Measurements from ENCODE around the gene BCORL1.

The BCORL1 gene

DNA sequence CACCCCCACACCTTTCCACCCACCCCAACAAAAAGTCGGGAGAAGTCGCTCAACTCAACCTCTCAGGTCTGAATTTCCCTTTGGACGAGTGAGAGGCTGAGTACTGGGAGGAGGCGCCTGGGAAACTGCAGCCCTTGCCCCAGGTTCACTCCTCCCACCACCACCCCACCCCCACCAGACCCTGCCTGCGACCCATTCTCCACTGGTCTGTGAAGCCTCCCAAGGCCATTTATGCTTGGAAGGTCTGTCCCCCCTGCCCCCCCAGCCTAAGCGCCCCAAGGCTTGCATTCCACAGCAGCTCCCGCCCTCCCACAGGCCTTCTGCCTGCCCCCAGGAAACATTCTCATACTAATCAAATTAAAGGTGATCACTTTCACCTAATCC is 100.7 kb downstream of the BCORL1 start:
- H3K79me2 ChIP-seq (ENCODE audit: insufficient read depth, low read length) = peaks cover 14% of the 10 kb centered on the region
- peaks cover 6% of the 10 kb centered on the region; the same call in 1 of the 2 replicates for H4K20me1 ChIP-seq (ENCODE audit: insufficient read depth, low read length)
- ATAC-seq (ENCODE audit: insufficient read depth, low read depth) (no peak), DNase-seq (no peak)
- H3K4me1 ChIP-seq (ENCODE audit: insufficient read depth, low read length) = peaks cover 55% of the 10 kb centered on the region
- no peak for TF ChIP-seq EZH2 (IDR thresholded peaks at IDR 0.05; ENCODE audit: borderline replicate concordance, low read depth, low read length, severe bottlenecking)
- TF ChIP-seq, protein P1, sequence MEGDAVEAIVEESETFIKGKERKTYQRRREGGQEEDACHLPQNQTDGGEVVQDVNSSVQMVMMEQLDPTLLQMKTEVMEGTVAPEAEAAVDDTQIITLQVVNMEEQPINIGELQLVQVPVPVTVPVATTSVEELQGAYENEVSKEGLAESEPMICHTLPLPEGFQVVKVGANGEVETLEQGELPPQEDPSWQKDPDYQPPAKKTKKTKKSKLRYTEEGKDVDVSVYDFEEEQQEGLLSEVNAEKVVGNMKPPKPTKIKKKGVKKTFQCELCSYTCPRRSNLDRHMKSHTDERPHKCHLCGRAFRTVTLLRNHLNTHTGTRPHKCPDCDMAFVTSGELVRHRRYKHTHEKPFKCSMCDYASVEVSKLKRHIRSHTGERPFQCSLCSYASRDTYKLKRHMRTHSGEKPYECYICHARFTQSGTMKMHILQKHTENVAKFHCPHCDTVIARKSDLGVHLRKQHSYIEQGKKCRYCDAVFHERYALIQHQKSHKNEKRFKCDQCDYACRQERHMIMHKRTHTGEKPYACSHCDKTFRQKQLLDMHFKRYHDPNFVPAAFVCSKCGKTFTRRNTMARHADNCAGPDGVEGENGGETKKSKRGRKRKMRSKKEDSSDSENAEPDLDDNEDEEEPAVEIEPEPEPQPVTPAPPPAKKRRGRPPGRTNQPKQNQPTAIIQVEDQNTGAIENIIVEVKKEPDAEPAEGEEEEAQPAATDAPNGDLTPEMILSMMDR (IDR thresholded peaks at IDR 0.05; ENCODE audit: borderline replicate concordance, extremely low read depth, low read length, poor library complexity, severe bottlenecking) = no peak
- H3K9me3 ChIP-seq (ENCODE audit: insufficient read depth, low read length, severe bottlenecking) = no peaks in the 10 kb centered on the region
- peak overlapping the region; percentile 90; the same call in 1 of the 2 replicates for H3K27ac ChIP-seq (ENCODE audit: low read length)
- H3K27me3 ChIP-seq (ENCODE audit: insufficient read depth, low read length, poor library complexity) = no peaks in the 10 kb centered on the region
- no peak overlapping the region for H3K4me3 ChIP-seq (ENCODE audit: low read depth in 1 of 2, low read length in 2 of 2)
- no peak overlapping the region; the same call in 1 of the 2 replicates for H3K4me2 ChIP-seq (ENCODE audit: insufficient read depth, low read length)
- no peak overlapping the region for H2AFZ ChIP-seq (ENCODE audit: low read depth, low read length)
- H3K36me3 ChIP-seq (ENCODE audit: insufficient read depth, low read length) = no peaks in the 10 kb centered on the region; the same call in 1 of the 2 replicates
- H3K9ac ChIP-seq (ENCODE audit: low read depth, low read length) = peak overlapping the region; percentile 54; the same call in 1 of the 2 replicates

DNA sequence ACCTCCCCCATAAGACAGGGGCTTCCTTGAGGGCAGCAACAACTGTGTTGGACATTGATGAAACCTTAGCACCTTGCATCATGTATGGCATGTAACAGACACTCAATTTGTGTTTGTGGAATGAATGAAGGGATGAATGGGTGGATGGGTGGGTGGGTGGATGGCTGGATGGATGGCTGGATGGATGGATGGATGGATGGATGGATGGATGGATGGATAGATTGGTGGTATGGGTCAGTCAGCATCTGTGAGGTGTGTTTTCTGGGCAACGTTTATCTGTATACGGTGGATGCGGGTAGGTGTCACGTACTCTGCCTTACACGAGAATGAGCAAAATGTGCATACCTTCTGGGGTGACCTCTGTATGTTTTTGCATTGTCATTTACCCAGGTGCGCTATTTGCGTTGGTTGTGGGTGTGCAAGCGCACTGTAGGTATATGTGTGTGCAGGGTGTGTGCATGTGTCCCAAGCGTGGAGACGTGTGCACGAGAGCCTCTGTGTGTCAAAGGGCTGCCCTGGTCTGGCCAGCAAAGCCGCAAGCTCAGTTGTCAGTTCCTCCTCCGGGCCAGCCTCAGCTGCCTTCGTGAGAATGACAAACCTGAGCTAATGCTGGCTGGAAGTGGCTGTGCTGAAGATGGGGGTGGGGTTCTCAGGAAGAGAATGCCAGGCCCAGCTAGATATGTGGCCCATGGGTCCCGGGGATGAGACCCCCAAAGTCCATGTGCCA is 101.4 kb downstream of the BCORL1 start:
- Histone ChIP-seq H3K9me3 (ENCODE audit: insufficient read depth, low read length, severe bottlenecking) (no peaks in the 10 kb centered on the region), H3K27me3 (ENCODE audit: insufficient read depth, low read length, poor library complexity) (no peaks in the 10 kb centered on the region), H3K4me1 (ENCODE audit: insufficient read depth, low read length) (peaks cover 55% of the 10 kb centered on the region), H3K4me2 (ENCODE audit: insufficient read depth, low read length) (no peak overlapping the region), H2AFZ (ENCODE audit: low read depth, low read length) (no peak overlapping the region), H3K79me2 (ENCODE audit: insufficient read depth, low read length) (peaks cover 14% of the 10 kb centered on the region), H3K36me3 (ENCODE audit: insufficient read depth, low read length) (no peaks in the 10 kb centered on the region; the same call in 1 of the 2 replicates), H4K20me1 (ENCODE audit: insufficient read depth, low read length) (peaks cover 6% of the 10 kb centered on the region; the same call in 1 of the 2 replicates), H3K27ac (ENCODE audit: low read length) (no peak overlapping the region), H3K4me3 (ENCODE audit: low read depth in 1 of 2, low read length in 2 of 2) (no peak overlapping the region), H3K9ac (ENCODE audit: low read depth, low read length) (no peak overlapping the region)
- ATAC-seq (ENCODE audit: insufficient read depth, low read depth) = no peak
- no peak for TF ChIP-seq EZH2 (IDR thresholded peaks at IDR 0.05; ENCODE audit: borderline replicate concordance, low read depth, low read length, severe bottlenecking)
- TF ChIP-seq, protein P1 (IDR thresholded peaks at IDR 0.05; ENCODE audit: borderline replicate concordance, extremely low read depth, low read length, poor library complexity, severe bottlenecking) = no peak
- no peak for DNase-seq

DNA sequence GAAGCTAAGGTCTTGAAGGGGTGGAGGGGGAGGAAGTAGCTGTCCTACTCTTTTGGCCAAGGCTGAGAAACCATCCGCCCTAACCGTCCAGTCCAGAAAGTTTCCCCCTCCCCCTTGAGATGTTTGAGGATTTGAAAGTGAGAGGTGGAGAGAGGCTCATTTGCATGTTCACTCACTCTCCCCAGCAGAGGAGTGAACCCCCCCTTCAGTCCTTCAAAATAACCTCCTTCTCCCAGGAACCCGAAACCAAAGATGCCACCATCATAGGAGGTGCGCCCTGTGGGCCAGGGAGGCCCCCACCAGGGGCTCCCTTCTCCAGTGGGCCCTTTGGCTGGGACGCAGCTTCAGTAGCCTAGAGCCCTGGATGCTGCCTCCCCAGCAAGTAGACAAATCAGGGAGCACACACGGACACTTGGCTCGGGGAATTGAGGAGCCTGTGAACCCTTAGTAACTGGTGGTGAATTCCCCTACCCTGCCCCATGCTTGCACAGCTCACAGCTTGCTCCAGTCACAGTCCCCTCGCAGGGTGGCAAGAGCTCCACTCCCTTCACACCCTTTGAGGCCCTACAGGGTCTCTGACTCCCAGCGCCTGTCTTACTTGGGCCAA is 102.3 kb downstream of the BCORL1 start:
- H3K27ac ChIP-seq (ENCODE audit: low read length) = peak overlapping the region; percentile 26; the same call in 1 of the 2 replicates
- H3K27me3 ChIP-seq (ENCODE audit: insufficient read depth, low read length, poor library complexity) = no peaks in the 10 kb centered on the region
- no peak overlapping the region for H3K4me3 ChIP-seq (ENCODE audit: low read depth in 1 of 2, low read length in 2 of 2)
- H3K4me2 ChIP-seq (ENCODE audit: insufficient read depth, low read length) = no peak overlapping the region
- H3K9ac ChIP-seq (ENCODE audit: low read depth, low read length) = no peak overlapping the region
- TF ChIP-seq, protein P1 (IDR thresholded peaks at IDR 0.05; ENCODE audit: borderline replicate concordance, extremely low read depth, low read length, poor library complexity, severe bottlenecking) = no peak
- TF ChIP-seq EZH2 (IDR thresholded peaks at IDR 0.05; ENCODE audit: borderline replicate concordance, low read depth, low read length, severe bottlenecking) = no peak
- no peak overlapping the region for H2AFZ ChIP-seq (ENCODE audit: low read depth, low read length)
- peaks cover 16% of the 10 kb centered on the region for H3K79me2 ChIP-seq (ENCODE audit: insufficient read depth, low read length)
- peaks cover 55% of the 10 kb centered on the region for H3K4me1 ChIP-seq (ENCODE audit: insufficient read depth, low read length)
- peaks cover 6% of the 10 kb centered on the region; the same call in 1 of the 2 replicates for H4K20me1 ChIP-seq (ENCODE audit: insufficient read depth, low read length)
- no peak for DNase-seq
- ATAC-seq (ENCODE audit: insufficient read depth, low read depth) = no peak
- H3K9me3 ChIP-seq (ENCODE audit: insufficient read depth, low read length, severe bottlenecking) = no peaks in the 10 kb centered on the region
- no peaks in the 10 kb centered on the region; the same call in 1 of the 2 replicates for H3K36me3 ChIP-seq (ENCODE audit: insufficient read depth, low read length)
